HCT116 (cell line): ENCODE data around the gene AIFM2. TPM values are rescaled to one million over a fixed set of nuclear protein-coding genes. Genes with fewer than 3 reads are reported as not detected.

Source experiments
- ATAC-seq: fragments of 200-7000 bp; cut with Tn5 transposase; 2 replicates; pipeline ENCODE4 v1.9.1; 2020; ENCODE audit warnings: mild to moderate bottlenecking, moderate library complexity
- BruUV-seq: library from RNA; stranded (reverse); fragments of 400-500 nt; replicated peaks from 2 replicates; lab custom pipeline; 2021; lab: Mats Ljungman, UMichigan
- CTCF ChIA-PET: fragments of 300-600 bp; sonication (Branson Sonifier 250); formaldehyde crosslinking; loops from one replicate; lab custom pipeline; 2021; ENCODE audit warnings: antibody characterized with exemption; lab: Charles Lee
- POLR2A ChIA-PET: fragments of 300-600, 350-600 bp; sonication (Branson Sonifier 250); formaldehyde crosslinking; loops from one replicate; lab custom pipeline; 2021; ENCODE audit warnings: antibody characterized with exemption; lab: Charles Lee
- RAD21 ChIA-PET, 2 experiments: fragments of 300-600 bp; sonication (Branson Sonifier 250); formaldehyde crosslinking; loops; one replicate each; lab custom pipeline; 2023; ENCODE audit warnings: low total read pairs in 2 of 2; ENCODE audit not compliant: uncharacterized antibody in 2 of 2, unreplicated experiment in 2 of 2, low non-redundant PET in 1 of 2; lab: Charles Lee
- DNase-seq: peaks from one replicate; pipeline ENCODE4 v3.0.0-alpha.2; 2010; ENCODE audit warnings: low read depth, low spot score
- H2AFZ ChIP-seq: fragments of 200-600 bp; shearing (Covaris generic), sonication (generic); 2 replicates; pipeline ENCODE4 v1.6.1; 2017; ENCODE audit warnings: low read depth, mixed run types, mixed read lengths, antibody characterized with exemption, low read length; ENCODE audit not compliant: poor library complexity, severe bottlenecking
- H3K27ac ChIP-seq: 2 replicates; pipeline ENCODE4 v1.5.1; 2012; ENCODE audit warnings: low read depth, low read length
- H3K27me3 ChIP-seq: fragments of 200-600 bp; sonication (generic); 2 replicates; pipeline ENCODE4 v1.6.1; 2016; ENCODE audit warnings: mixed run types, low read length, mixed read lengths; ENCODE audit not compliant: insufficient read depth
- H3K36me3 ChIP-seq, 2 experiments: fragments of 200-500 bp in 1 of 2; fragments of 200-600 bp in 1 of 2; sonication (Bioruptor generic) in 1 of 2; sonication (generic) in 1 of 2; 2 replicates each; pipeline versions ENCODE4 v1.5.1 to v1.6.1; 2014 to 2016; ENCODE audit warnings: low read length in 2 of 2, inconsistent platforms in 1 of 2, mixed read lengths in 1 of 2, mixed run types in 1 of 2; ENCODE audit not compliant: insufficient read depth in 2 of 2, control insufficient read depth in 1 of 2
- H3K4me1 ChIP-seq, 2 experiments: fragments of 200-600 bp in 1 of 2; sonication (generic) in 1 of 2; 2 replicates each; pipeline versions ENCODE4 v1.5.1 to v1.6.1; 2012 to 2017; ENCODE audit warnings: low read length in 2 of 2, inconsistent platforms in 1 of 2, mild to moderate bottlenecking in 1 of 2, mixed read lengths in 1 of 2, mixed run types in 1 of 2, moderate library complexity in 1 of 2; ENCODE audit not compliant: insufficient read depth in 2 of 2, control insufficient read depth in 1 of 2
- H3K4me2 ChIP-seq: fragments of 200-600 bp; sonication (generic); 2 replicates; pipeline ENCODE4 v1.6.1; 2017; ENCODE audit warnings: mixed run types, low read length, mixed read lengths
- H3K4me3 ChIP-seq, 2 experiments: fragments of 200-600 bp in 1 of 2; sonication (generic) in 1 of 2; replicated peaks in 1 of 2; 2 replicates each; pipeline ENCODE4 v1.5.1; 2011 to 2016; ENCODE audit warnings: low read length in 2 of 2, control low read depth in 1 of 2, low read depth in 1 of 2, mild to moderate bottlenecking in 1 of 2, mixed read lengths in 1 of 2, mixed run types in 1 of 2
- H3K79me2 ChIP-seq: fragments of 200-600 bp; sonication (generic); 2 replicates; pipeline ENCODE4 v1.6.1; 2017; ENCODE audit warnings: mild to moderate bottlenecking, mixed run types, low read length, moderate library complexity, mixed read lengths; ENCODE audit not compliant: insufficient read depth
- H3K9ac ChIP-seq: fragments of 200-600 bp; sonication (generic); 2 replicates; pipeline ENCODE4 v1.6.1; 2016; ENCODE audit warnings: low read length, mixed read lengths
- H3K9me2 ChIP-seq: fragments of 200-600 bp; sonication (generic), shearing (Covaris generic); 2 replicates; pipeline ENCODE4 v1.6.1; 2017; ENCODE audit warnings: mixed run types, mild to moderate bottlenecking, moderate library complexity; ENCODE audit not compliant: insufficient read depth
- H3K9me3 ChIP-seq, 2 experiments: fragments of 200-500 bp in 1 of 2; fragments of 200-600 bp in 1 of 2; sonication (Bioruptor generic) in 1 of 2; sonication (generic) in 1 of 2; 2 replicates each; pipeline ENCODE4 v1.6.1; 2014 to 2017; ENCODE audit warnings: low read length in 2 of 2, mixed read lengths in 2 of 2, inconsistent platforms in 1 of 2, low read depth in 1 of 2, mild to moderate bottlenecking in 1 of 2, mixed run types in 1 of 2, moderate library complexity in 1 of 2; ENCODE audit not compliant: control insufficient read depth in 1 of 2, insufficient read depth in 1 of 2
- H4K20me1 ChIP-seq: fragments of 200-600 bp; sonication (generic), shearing (Covaris generic); 2 replicates; pipeline ENCODE4 v1.6.1; 2017; ENCODE audit warnings: mixed run types, mild to moderate bottlenecking, moderate library complexity; ENCODE audit not compliant: insufficient read depth
- ATF3 ChIP-seq: IDR thresholded peaks from 2 replicates; pipeline ENCODE4 v1.6.1; 2012
- CBX3 ChIP-seq: IDR thresholded peaks from 2 replicates; pipeline ENCODE4 v1.6.1; 2012; ENCODE audit warnings: low read depth
- CEBPB ChIP-seq: IDR thresholded peaks from 2 replicates; pipeline ENCODE4 v1.6.1; 2012; ENCODE audit warnings: low read depth
- EGR1 ChIP-seq: IDR thresholded peaks from 2 replicates; pipeline ENCODE4 v1.6.1; 2012; ENCODE audit warnings: low read depth
- EZH2phosphoT487 ChIP-seq: fragments of 200-600 bp; IDR thresholded peaks from 2 replicates; pipeline ENCODE4 v1.6.1; 2018; ENCODE audit warnings: antibody characterized with exemption, borderline replicate concordance
- FOSL1 ChIP-seq: IDR thresholded peaks from 2 replicates; pipeline ENCODE4 v1.6.1; 2012; ENCODE audit warnings: low read depth
- JUND ChIP-seq: IDR thresholded peaks from 2 replicates; pipeline ENCODE4 v1.6.1; 2012
- POLR2AphosphoS5 ChIP-seq: IDR thresholded peaks from 2 replicates; pipeline ENCODE4 v1.6.1; 2011; ENCODE audit warnings: mild to moderate bottlenecking, low read depth, low read length, moderate library complexity
- RAD21 ChIP-seq: IDR thresholded peaks from 2 replicates; pipeline ENCODE4 v1.6.1; 2012; ENCODE audit warnings: low read depth, mild to moderate bottlenecking
- SIN3A ChIP-seq: IDR thresholded peaks from 2 replicates; pipeline ENCODE4 v1.6.1; 2012; ENCODE audit warnings: low read depth
- SP1 ChIP-seq: IDR thresholded peaks from 2 replicates; pipeline ENCODE4 v1.6.1; 2012; ENCODE audit warnings: low read depth
- SRF ChIP-seq: IDR thresholded peaks from 2 replicates; pipeline ENCODE4 v1.6.1; 2012; ENCODE audit warnings: low read depth
- TCF7L2 ChIP-seq: IDR thresholded peaks from 2 replicates; pipeline ENCODE4 v1.7.0; 2011; ENCODE audit warnings: borderline replicate concordance, inconsistent platforms; ENCODE audit not compliant: insufficient read depth, insufficient read length; ENCODE audit errors: extremely low read depth
- YY1 ChIP-seq: IDR thresholded peaks from 2 replicates; pipeline ENCODE4 v1.6.1; 2011; ENCODE audit warnings: low read length, low read depth, moderate library complexity, mild to moderate bottlenecking; ENCODE audit not compliant: insufficient replicate concordance; ENCODE audit errors: extremely low read depth
- ZFX ChIP-seq: fragments of 450-650 bp; IDR thresholded peaks from 2 replicates; pipeline ENCODE4 v1.6.1; 2017
- ZNF274 ChIP-seq: fragments of 200-500 bp; sonication (Bioruptor generic); IDR thresholded peaks from 2 replicates; pipeline ENCODE4 v1.6.1; 2014; ENCODE audit warnings: mild to moderate bottlenecking, low read depth, low read length, inconsistent platforms
- intact Hi-C: fragments of 100-400 bp; cut with micrococcal nuclease; formaldehyde crosslinking; loops from 2 replicates; pipeline ENCODE4 v1.10.0; 2022
- total RNA-seq: library from RNA; stranded (reverse); gene quantifications from one replicate; pipeline ENCODE4 v1.2.1, GENCODE V29; 2021; ENCODE audit not compliant: unreplicated experiment
- TF ChIP-seq, protein P1 (sequence below): IDR thresholded peaks from 2 replicates; pipeline ENCODE4 v1.6.1; 2011; ENCODE audit warnings: mild to moderate bottlenecking, low read length, moderate library complexity; ENCODE audit not compliant: insufficient replicate concordance; ENCODE audit errors: extremely low read depth
- TF ChIP-seq, protein P2 (sequence below): IDR thresholded peaks from 2 replicates; pipeline ENCODE4 v1.6.1; 2012; ENCODE audit warnings: low read depth
- TF ChIP-seq, protein P3 (sequence below), 3 experiments: fragments of 200-600 bp in 1 of 3; sonication (generic) in 1 of 3; IDR thresholded peaks in 2 of 3; conservative IDR thresholded peaks in 1 of 3; 2 replicates each; pipeline ENCODE4 v1.5.1; 2012 to 2017; ENCODE audit warnings: low read depth in 2 of 3, low read length in 2 of 3, antibody characterized with exemption in 1 of 3, borderline replicate concordance in 1 of 3, control low read depth in 1 of 3, mild to moderate bottlenecking in 1 of 3, mixed read lengths in 1 of 3, mixed run types in 1 of 3, moderate library complexity in 1 of 3; ENCODE audit not compliant: insufficient read depth in 1 of 3
- TF ChIP-seq, protein P4 (sequence below): IDR thresholded peaks from 2 replicates; pipeline ENCODE4 v1.6.1; 2012

Gene AIFM2
- total RNA-seq, 1 experiment from 2014 or later, result 20.0 TPM

- Histone ChIP-seq H3K4me2 (no peak overlapping the region), H2AFZ (no peak overlapping the region), H3K79me2 (no peaks in the 10 kb centered on the region), H3K27me3 (no peaks in the 10 kb centered on the region), H3K36me3 (peaks cover 10 to 52% of the 10 kb centered on the region in 2 experiments; a peak in 3 of 4 replicates), H3K4me1 (no peaks in the 10 kb centered on the region), H3K27ac (no peak overlapping the region), H3K9me2 (no peaks in the 10 kb centered on the region), H3K9ac (no peak overlapping the region), H3K9me3 (no peaks in the 10 kb centered on the region), H3K4me3 (no peak overlapping the region), H4K20me1 (no peaks in the 10 kb centered on the region)
- ChIA-PET RAD21 (no interaction called here), CTCF (interaction anchor here (2.4 to 2.5 kb wide), 2 partner anchors 28 to 269 kb away, joined by 6 to 10 read pairs; partner anchors contain the start of gene TYSND1), POLR2A (interaction anchor here (0.7 kb wide), 1 partner anchor 8 kb away, joined by 3 read pairs; no protein-coding TSS in a partner anchor)
- DNase-seq, result no peak
- TF ChIP-seq TCF7L2 (no peak), SRF (no peak), SP1 (no peak), EZH2phosphoT487 (no peak), JUND (no peak), CBX3 (no peak), FOSL1 (no peak), POLR2AphosphoS5 (no peak), RAD21 (no peak), ATF3 (no peak), CEBPB (no peak), SIN3A (no peak), ZNF274 (no peak), YY1 (no peak), ZFX (no peak), EGR1 (no peak)
- TF ChIP-seq, protein P1, sequence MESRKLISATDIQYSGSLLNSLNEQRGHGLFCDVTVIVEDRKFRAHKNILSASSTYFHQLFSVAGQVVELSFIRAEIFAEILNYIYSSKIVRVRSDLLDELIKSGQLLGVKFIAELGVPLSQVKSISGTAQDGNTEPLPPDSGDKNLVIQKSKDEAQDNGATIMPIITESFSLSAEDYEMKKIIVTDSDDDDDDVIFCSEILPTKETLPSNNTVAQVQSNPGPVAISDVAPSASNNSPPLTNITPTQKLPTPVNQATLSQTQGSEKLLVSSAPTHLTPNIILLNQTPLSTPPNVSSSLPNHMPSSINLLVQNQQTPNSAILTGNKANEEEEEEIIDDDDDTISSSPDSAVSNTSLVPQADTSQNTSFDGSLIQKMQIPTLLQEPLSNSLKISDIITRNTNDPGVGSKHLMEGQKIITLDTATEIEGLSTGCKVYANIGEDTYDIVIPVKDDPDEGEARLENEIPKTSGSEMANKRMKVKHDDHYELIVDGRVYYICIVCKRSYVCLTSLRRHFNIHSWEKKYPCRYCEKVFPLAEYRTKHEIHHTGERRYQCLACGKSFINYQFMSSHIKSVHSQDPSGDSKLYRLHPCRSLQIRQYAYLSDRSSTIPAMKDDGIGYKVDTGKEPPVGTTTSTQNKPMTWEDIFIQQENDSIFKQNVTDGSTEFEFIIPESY, result no peak
- TF ChIP-seq, protein P2, sequence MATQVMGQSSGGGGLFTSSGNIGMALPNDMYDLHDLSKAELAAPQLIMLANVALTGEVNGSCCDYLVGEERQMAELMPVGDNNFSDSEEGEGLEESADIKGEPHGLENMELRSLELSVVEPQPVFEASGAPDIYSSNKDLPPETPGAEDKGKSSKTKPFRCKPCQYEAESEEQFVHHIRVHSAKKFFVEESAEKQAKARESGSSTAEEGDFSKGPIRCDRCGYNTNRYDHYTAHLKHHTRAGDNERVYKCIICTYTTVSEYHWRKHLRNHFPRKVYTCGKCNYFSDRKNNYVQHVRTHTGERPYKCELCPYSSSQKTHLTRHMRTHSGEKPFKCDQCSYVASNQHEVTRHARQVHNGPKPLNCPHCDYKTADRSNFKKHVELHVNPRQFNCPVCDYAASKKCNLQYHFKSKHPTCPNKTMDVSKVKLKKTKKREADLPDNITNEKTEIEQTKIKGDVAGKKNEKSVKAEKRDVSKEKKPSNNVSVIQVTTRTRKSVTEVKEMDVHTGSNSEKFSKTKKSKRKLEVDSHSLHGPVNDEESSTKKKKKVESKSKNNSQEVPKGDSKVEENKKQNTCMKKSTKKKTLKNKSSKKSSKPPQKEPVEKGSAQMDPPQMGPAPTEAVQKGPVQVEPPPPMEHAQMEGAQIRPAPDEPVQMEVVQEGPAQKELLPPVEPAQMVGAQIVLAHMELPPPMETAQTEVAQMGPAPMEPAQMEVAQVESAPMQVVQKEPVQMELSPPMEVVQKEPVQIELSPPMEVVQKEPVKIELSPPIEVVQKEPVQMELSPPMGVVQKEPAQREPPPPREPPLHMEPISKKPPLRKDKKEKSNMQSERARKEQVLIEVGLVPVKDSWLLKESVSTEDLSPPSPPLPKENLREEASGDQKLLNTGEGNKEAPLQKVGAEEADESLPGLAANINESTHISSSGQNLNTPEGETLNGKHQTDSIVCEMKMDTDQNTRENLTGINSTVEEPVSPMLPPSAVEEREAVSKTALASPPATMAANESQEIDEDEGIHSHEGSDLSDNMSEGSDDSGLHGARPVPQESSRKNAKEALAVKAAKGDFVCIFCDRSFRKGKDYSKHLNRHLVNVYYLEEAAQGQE, result no peak
- TF ChIP-seq, protein P3, sequence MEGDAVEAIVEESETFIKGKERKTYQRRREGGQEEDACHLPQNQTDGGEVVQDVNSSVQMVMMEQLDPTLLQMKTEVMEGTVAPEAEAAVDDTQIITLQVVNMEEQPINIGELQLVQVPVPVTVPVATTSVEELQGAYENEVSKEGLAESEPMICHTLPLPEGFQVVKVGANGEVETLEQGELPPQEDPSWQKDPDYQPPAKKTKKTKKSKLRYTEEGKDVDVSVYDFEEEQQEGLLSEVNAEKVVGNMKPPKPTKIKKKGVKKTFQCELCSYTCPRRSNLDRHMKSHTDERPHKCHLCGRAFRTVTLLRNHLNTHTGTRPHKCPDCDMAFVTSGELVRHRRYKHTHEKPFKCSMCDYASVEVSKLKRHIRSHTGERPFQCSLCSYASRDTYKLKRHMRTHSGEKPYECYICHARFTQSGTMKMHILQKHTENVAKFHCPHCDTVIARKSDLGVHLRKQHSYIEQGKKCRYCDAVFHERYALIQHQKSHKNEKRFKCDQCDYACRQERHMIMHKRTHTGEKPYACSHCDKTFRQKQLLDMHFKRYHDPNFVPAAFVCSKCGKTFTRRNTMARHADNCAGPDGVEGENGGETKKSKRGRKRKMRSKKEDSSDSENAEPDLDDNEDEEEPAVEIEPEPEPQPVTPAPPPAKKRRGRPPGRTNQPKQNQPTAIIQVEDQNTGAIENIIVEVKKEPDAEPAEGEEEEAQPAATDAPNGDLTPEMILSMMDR (IDR thresholded peaks at IDR 0.05 in 2 of 3, conservative IDR thresholded peaks at IDR 0.05 in 1 of 3; ENCODE audit: borderline replicate concordance in 1 of 3, insufficient read depth in 1 of 3, low read depth in 2 of 3, low read length in 2 of 3), result no peak
- TF ChIP-seq, protein P4, sequence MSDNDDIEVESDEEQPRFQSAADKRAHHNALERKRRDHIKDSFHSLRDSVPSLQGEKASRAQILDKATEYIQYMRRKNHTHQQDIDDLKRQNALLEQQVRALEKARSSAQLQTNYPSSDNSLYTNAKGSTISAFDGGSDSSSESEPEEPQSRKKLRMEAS, result no peak
- no peak for ATAC-seq
- no TSS peak for BruUV-seq
- intact Hi-C loops, result no loop called here
Measured at GRCh38 chr10:70118196-70118595, 14.4 kb downstream of the AIFM2 start.
